Ovary (tissue), 9 donors: ENCODE measurements around the gene NPDC1. TPM values are rescaled to one million over a fixed set of nuclear protein-coding genes. Genes with fewer than 3 reads are reported as not detected.

Source experiments
- DNase-seq, 5 donors: peaks; one replicate each; pipeline ENCODE4 v3.0.0-alpha.2; 2019 to 2020
- H3K27ac ChIP-seq, 2 donors: fragments of 200-600 bp; one replicate each; pipeline versions ENCODE4 v1.5.1 to v1.8.0; 2019 to 2022
- H3K27me3 ChIP-seq: fragments of 200-600 bp; one replicate; pipeline ENCODE4 v1.8.0; 2022
- H3K36me3 ChIP-seq: fragments of 200-600 bp; sonication (generic); one replicate; pipeline ENCODE4 v1.5.1; 2019
- H3K4me1 ChIP-seq: one replicate; pipeline ENCODE4 v1.8.1; 2013; ENCODE audit warnings: mild to moderate bottlenecking, moderate library complexity; ENCODE audit not compliant: insufficient read depth
- H3K4me3 ChIP-seq: fragments of 200-600 bp; sonication (generic); one replicate; pipeline ENCODE4 v1.5.1; 2017
- H3K9me3 ChIP-seq, 2 donors: fragments of 200-600 bp in 1 of 2; sonication (generic) in 1 of 2; one replicate each; pipeline versions ENCODE4 v1.5.1 to v1.8.1; 2013 to 2019; ENCODE audit warnings: mild to moderate bottlenecking in 1 of 2, moderate library complexity in 1 of 2
- EP300 ChIP-seq: sonication (generic); formaldehyde crosslinking; IDR thresholded peaks from one replicate; pipeline ENCODE4 v1.6.1; 2017; ENCODE audit warnings: antibody characterized with exemption
- POLR2A ChIP-seq: fragments of 450-650 bp; IDR thresholded peaks from one replicate; pipeline ENCODE4 v1.6.1; 2017; ENCODE audit warnings: antibody characterized with exemption, mild to moderate bottlenecking, moderate library complexity
- WGBS, 3 donors: extraction: QIAGEN DNeasy Blood & Tissue Kit in 1 of 3; methylation state at CpG; one replicate each; pipeline versions ENCODE4 v1.1.5 to v1.1.7; 2013 to 2017; 5-methylcytosine and 5-hydroxymethylcytosine counted together
- intact Hi-C, 4 donors: fragments of 100-400 bp; cut with DNase I; formaldehyde crosslinking; loops; one replicate each; pipeline versions ENCODE4 v1.11.0 to v1.15.1; 2022 to 2023
- polyA plus RNA-seq, 2 donors: library from polyadenylated mRNA; stranded (reverse); fragments of 200-250 nt in 1 of 2; fragments of 350-450 nt in 1 of 2; fragmentation: Illumina TruSeq in 1 of 2; extraction: RNeasy Lipid Tissue Mini Kit (QIAGEN cat#74804) in 1 of 2; gene quantifications; one replicate each; pipeline ENCODE4 v1.2.3, GENCODE V29; 2013 to 2014
- total RNA-seq, 7 donors: library from RNA; depleted of rRNA in 2 of 7; stranded (reverse); fragments of >200 nt in 2 of 7; fragmentation: NEBNext Ultra II Directional in 3 of 7; extraction: Animal tissue kit (Norgen Biotek cat#: 25700) in 3 of 7; gene quantifications; one replicate each; pipeline versions ENCODE4 v1.1.0 to v1.2.4, GENCODE V29; 2016 to 2023
- TF ChIP-seq, protein P1 (sequence below), 3 donors: fragments of 450-650 bp in 2 of 3; fragments of 200-600 bp in 1 of 3; IDR thresholded peaks; one replicate each; pipeline versions ENCODE4 v1.5.1 to v1.8.0; 2016 to 2022; ENCODE audit warnings: antibody characterized with exemption in 3 of 3, mild to moderate bottlenecking in 1 of 3
- donor health status: DM: no; HTN: no; CAD: no; lungs with moderate emphysema.
- donor health status: DM: no; HTN: no; CAD: no.
- donor health status: Bipolar disorder and iron deficiency.
- donor health status: DM: yes; HTN: yes; CAD: no.
- donor health status: DM: no; HTN: no; CAD: no.
- donor health status: DM: yes; HTN: yes; CAD: no.

Gene NPDC1
- total and polyA plus RNA-seq, 9 donors: 2.1 to 112 (median 49.9) TPM

DNA sequence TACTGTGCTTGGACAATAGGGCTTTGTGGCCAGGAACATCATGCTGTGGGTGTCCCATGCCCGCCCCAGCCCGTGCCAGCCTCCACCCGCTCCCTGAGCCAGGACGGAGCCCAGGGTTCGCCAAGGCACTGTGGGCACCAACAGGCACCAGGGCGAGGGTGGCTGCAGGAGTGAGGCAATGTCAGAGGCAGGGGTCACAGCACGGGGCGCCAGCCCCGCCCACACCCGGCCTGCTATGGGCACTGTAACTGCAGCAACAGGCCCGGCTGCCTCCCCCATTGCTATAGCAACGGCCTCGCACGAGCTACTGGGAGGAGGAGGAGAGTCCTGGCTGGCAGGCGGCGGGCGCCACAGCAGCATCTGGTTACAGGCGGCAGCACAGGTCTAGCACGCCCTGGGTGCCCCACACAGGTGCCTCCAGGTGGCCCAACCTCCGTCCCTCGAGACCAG lies 20.4 kb downstream of the NPDC1 start:
- H3K27me3 ChIP-seq: no peaks in the 10 kb centered on the region
- no peak for DNase-seq
- no peaks in the 10 kb centered on the region for H3K36me3 ChIP-seq
- WGBS, 3 donors: 84 to 85% (median 84%) methylated on average over 18 to 21 of the region's 21 CpGs
- no peak overlapping the region for H3K4me3 ChIP-seq
- no peak overlapping the region for H3K27ac ChIP-seq
- H3K4me1 ChIP-seq: peaks cover 3% of the 10 kb centered on the region
- intact Hi-C loops: loop anchor here in 1 of 4 donors (5.0 kb wide), 1 partner anchor 42 kb away; no protein-coding TSS in a partner anchor
- TF ChIP-seq EP300 (no peak), POLR2A (no peak)
- TF ChIP-seq, protein P1, sequence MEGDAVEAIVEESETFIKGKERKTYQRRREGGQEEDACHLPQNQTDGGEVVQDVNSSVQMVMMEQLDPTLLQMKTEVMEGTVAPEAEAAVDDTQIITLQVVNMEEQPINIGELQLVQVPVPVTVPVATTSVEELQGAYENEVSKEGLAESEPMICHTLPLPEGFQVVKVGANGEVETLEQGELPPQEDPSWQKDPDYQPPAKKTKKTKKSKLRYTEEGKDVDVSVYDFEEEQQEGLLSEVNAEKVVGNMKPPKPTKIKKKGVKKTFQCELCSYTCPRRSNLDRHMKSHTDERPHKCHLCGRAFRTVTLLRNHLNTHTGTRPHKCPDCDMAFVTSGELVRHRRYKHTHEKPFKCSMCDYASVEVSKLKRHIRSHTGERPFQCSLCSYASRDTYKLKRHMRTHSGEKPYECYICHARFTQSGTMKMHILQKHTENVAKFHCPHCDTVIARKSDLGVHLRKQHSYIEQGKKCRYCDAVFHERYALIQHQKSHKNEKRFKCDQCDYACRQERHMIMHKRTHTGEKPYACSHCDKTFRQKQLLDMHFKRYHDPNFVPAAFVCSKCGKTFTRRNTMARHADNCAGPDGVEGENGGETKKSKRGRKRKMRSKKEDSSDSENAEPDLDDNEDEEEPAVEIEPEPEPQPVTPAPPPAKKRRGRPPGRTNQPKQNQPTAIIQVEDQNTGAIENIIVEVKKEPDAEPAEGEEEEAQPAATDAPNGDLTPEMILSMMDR (IDR thresholded peaks at IDR 0.05): no peak
- H3K9me3 ChIP-seq: no peaks in the 10 kb centered on the region

DNA sequence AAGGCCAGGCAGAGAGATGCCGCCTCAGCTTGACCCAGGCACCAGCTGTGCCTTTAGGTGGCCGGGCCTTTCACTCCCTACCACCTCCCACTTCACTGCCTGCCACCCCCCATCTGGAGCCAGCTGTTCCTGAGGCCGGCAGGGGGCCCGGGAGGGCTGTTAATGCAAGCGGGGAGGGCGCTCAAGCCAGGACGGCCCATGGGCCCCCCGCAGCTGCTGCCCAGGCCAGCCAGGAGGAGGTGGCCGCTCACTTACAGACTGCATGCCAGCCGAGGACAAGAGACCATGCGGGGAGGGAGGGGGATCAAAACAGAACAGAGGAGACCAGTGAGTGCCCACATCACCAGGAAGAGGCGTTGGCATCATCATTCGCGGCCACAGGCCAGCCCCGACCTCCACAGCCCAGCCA lies 22.4 kb downstream of the NPDC1 start:
- Histone ChIP-seq H3K9me3 (no peaks in the 10 kb centered on the region), H3K4me1 (peaks cover 2% of the 10 kb centered on the region), H3K4me3 (no peak overlapping the region), H3K36me3 (no peaks in the 10 kb centered on the region), H3K27me3 (no peaks in the 10 kb centered on the region), H3K27ac (no peak overlapping the region)
- intact Hi-C loops: no loop called here
- no peak for DNase-seq
- TF ChIP-seq EP300 (no peak), POLR2A (no peak)
- TF ChIP-seq, protein P1 (IDR thresholded peaks at IDR 0.05): no peak
- 58 to 73% (median 66%) methylated on average over 15 of the region's 15 CpGs for WGBS, 3 donors

DNA sequence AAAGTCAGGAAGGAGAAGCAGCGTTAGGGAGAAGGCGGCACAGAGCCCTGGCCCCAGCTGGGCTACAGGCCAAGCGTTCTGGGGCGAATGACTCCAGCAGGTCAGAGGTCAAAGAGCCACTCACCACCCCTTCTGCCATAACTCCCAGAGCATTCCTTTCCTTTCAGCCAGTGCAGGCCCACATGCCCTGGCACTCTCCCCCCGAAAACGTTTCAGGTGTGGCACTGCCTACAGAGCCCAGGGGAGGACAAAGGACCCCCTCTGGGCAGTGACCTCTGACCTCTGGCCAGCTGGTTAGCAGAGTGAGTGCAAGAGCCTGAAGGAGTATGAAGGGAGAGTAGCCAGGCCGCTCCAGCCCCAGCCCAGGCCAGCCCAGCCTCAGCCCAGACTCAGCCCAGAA lies 22.8 kb downstream of the NPDC1 start:
- H3K4me1 ChIP-seq: no peaks in the 10 kb centered on the region
- no peak for DNase-seq
- no peak for TF ChIP-seq EP300
- TF ChIP-seq, protein P1 (IDR thresholded peaks at IDR 0.05): no peak
- no peak for TF ChIP-seq POLR2A
- H3K27ac ChIP-seq: no peak overlapping the region
- no peak overlapping the region for H3K4me3 ChIP-seq
- H3K36me3 ChIP-seq: no peaks in the 10 kb centered on the region
- H3K9me3 ChIP-seq: no peaks in the 10 kb centered on the region
- intact Hi-C loops: no loop called here
- 64 to 75% (median 69%) methylated on average over 7 of the region's 7 CpGs for WGBS, 3 donors
- H3K27me3 ChIP-seq: no peaks in the 10 kb centered on the region

DNA sequence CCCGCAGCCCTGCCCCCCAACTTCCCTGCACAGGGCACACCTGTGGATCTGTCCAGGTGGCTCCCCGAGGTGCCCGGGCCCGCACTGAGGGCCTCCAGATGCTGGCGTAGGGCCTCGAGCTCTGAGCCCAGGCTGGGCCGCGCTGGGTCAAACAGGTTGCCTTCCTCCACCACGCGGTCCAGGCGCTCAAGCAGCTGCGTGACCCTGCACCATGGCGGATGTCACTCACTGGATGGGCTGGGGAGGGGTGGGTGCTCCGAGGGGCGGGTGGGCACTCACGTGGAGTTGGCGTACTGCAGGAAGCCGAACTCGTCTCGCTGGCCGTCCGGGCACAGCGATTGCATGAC lies 23.3 kb downstream of the NPDC1 start:
- H3K4me1 ChIP-seq: no peaks in the 10 kb centered on the region
- DNase-seq: no peak
- intact Hi-C loops: no loop called here
- 91 to 93% (median 93%) methylated on average over 23 of the region's 23 CpGs for WGBS, 3 donors
- no peak overlapping the region for H3K27ac ChIP-seq
- H3K27me3 ChIP-seq: no peaks in the 10 kb centered on the region
- H3K9me3 ChIP-seq: no peaks in the 10 kb centered on the region
- H3K4me3 ChIP-seq: no peak overlapping the region
- no peaks in the 10 kb centered on the region for H3K36me3 ChIP-seq
- TF ChIP-seq, protein P1 (IDR thresholded peaks at IDR 0.05): no peak
- TF ChIP-seq POLR2A (no peak), EP300 (no peak)
